ENCODE measurements around the gene DHPS. TPM values are rescaled to one million over a fixed set of nuclear protein-coding genes. Genes with fewer than 3 reads are reported as not detected.

Gene DHPS
- total and polyA plus RNA-seq, 2 of the 13 experiments (the other 11 are each of a cell fraction or from before 2014, with no cell fraction given) = 43.3 to 84.3 TPM

- BruUV-seq (replicated peaks) = no TSS peak
- Histone ChIP-seq H4K20me1 (ENCODE audit: insufficient read depth, low read length) (no peaks in the 10 kb centered on the region), H3K36me3 (replicated peaks in 1 of 2; ENCODE audit: control insufficient read depth in 1 of 2, insufficient read depth in 2 of 2, low read length in 2 of 2) (peaks cover 7 to 37% of the 10 kb centered on the region in 2 experiments; a peak in 4 of 5 replicates), H3K9ac (ENCODE audit: insufficient read depth, low read depth, low read length) (no peak overlapping the region), H3K9me3 (ENCODE audit: low read length) (no peaks in the 10 kb centered on the region), H2AFZ (ENCODE audit: low read length) (no peak overlapping the region), H3K79me2 (ENCODE audit: insufficient read depth, low read length) (no peaks in the 10 kb centered on the region), H3K27ac (ENCODE audit: extremely low read length, insufficient read depth, low read length) (no peak overlapping the region), H3K4me3 (replicated peaks in 1 of 3; ENCODE audit: insufficient read depth in 1 of 3, low read depth in 2 of 3, low read length in 3 of 3) (no peak overlapping the region), H3K27me3 (ENCODE audit: control insufficient read depth in 1 of 2, insufficient read depth in 2 of 2, low read length in 2 of 2) (no peaks in the 10 kb centered on the region), H3K4me1 (ENCODE audit: insufficient read depth, low read length) (no peaks in the 10 kb centered on the region), H3K4me2 (ENCODE audit: low read depth, low read length) (no peak overlapping the region)
- in situ Hi-C loops (cut with HindIII; ENCODE audit: extremely low pct_ligation_motif_present, low pct_unique_long_range_greater_than_20kb) = no loop called here
- FAIRE-seq = no peak
- intact Hi-C loops (cut with micrococcal nuclease; ENCODE audit: unreplicated experiment) = no loop called here
- DNase-seq (ENCODE audit: low spot score) = no peak
- TF ChIP-seq ZNF160 (CRISPR knock-in tag; IDR thresholded peaks at IDR 0.05) (no peak), ZNF260 (CRISPR knock-in tag; IDR thresholded peaks at IDR 0.05; ENCODE audit: borderline replicate concordance, low read depth) (no peak), AHDC1 (CRISPR knock-in tag; IDR thresholded peaks at IDR 0.05; ENCODE audit: borderline replicate concordance) (no peak), HNF1B (CRISPR knock-in tag; IDR thresholded peaks at IDR 0.05) (no peak), HES4 (CRISPR knock-in tag; IDR thresholded peaks at IDR 0.05; ENCODE audit: borderline replicate concordance) (no peak), ZNF709 (CRISPR knock-in tag; IDR thresholded peaks at IDR 0.05) (no peak), ZNF563 (CRISPR knock-in tag; IDR thresholded peaks at IDR 0.05) (no peak), IRX3 (CRISPR knock-in tag; IDR thresholded peaks at IDR 0.05; ENCODE audit: borderline replicate concordance, low read depth) (no peak), KDM1A (CRISPR knock-in tag; IDR thresholded peaks at IDR 0.05) (no peak)
- TF ChIP-seq, protein P1, sequence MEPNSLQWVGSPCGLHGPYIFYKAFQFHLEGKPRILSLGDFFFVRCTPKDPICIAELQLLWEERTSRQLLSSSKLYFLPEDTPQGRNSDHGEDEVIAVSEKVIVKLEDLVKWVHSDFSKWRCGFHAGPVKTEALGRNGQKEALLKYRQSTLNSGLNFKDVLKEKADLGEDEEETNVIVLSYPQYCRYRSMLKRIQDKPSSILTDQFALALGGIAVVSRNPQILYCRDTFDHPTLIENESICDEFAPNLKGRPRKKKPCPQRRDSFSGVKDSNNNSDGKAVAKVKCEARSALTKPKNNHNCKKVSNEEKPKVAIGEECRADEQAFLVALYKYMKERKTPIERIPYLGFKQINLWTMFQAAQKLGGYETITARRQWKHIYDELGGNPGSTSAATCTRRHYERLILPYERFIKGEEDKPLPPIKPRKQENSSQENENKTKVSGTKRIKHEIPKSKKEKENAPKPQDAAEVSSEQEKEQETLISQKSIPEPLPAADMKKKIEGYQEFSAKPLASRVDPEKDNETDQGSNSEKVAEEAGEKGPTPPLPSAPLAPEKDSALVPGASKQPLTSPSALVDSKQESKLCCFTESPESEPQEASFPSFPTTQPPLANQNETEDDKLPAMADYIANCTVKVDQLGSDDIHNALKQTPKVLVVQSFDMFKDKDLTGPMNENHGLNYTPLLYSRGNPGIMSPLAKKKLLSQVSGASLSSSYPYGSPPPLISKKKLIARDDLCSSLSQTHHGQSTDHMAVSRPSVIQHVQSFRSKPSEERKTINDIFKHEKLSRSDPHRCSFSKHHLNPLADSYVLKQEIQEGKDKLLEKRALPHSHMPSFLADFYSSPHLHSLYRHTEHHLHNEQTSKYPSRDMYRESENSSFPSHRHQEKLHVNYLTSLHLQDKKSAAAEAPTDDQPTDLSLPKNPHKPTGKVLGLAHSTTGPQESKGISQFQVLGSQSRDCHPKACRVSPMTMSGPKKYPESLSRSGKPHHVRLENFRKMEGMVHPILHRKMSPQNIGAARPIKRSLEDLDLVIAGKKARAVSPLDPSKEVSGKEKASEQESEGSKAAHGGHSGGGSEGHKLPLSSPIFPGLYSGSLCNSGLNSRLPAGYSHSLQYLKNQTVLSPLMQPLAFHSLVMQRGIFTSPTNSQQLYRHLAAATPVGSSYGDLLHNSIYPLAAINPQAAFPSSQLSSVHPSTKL (CRISPR knock-in tag; IDR thresholded peaks at IDR 0.05) = no peak
- WGBS (ENCODE audit: low lambda C conversion rate) = 91% methylated on average over 17 of the region's 17 CpGs
- CTCF ChIA-PET (ENCODE audit: low intra/inter-chr PET ratio, low total read pairs) = no interaction called here
- POLR2A ChIA-PET = interaction anchor here (0.9 kb wide), 1 partner anchor 18 kb away, joined by 3 read pairs; the partner anchor contains the start of genes ZNF490 and ZNF791
- no peak for ATAC-seq
Observed at GRCh38 chr19:12628040-12629022, 53.3 kb downstream of the DHPS start.
